ENCODE data around the gene GNAL. TPM values are rescaled to one million over a fixed set of nuclear protein-coding genes. Genes with fewer than 3 reads are reported as not detected.

Gene GNAL
- total RNA-seq, 1 experiment from 2014 or later = 4.6 TPM

GRCh38 chr18:11923450-11923849, 234.4 kb downstream of the GNAL start:
- ChIA-PET POLR2A (no interaction called here), CTCF (interaction anchor here (1.0 to 1.9 kb wide), 3 partner anchors 14 to 116 kb away, joined by 3 to 22 read pairs (median 4); no protein-coding TSS in a partner anchor), RAD21 (ENCODE audit: low non-redundant PET in 1 of 2, low total read pairs in 2 of 2, uncharacterized antibody in 2 of 2, unreplicated experiment in 2 of 2) (no interaction called here)
- no peak for TF ChIP-seq SRF (IDR thresholded peaks at IDR 0.05; ENCODE audit: low read depth)
- no peak for TF ChIP-seq ZBTB33 (IDR thresholded peaks at IDR 0.05; ENCODE audit: extremely low read depth, insufficient replicate concordance, low read length)
- no peak for TF ChIP-seq ATF3 (IDR thresholded peaks at IDR 0.05)
- no peak for TF ChIP-seq REST (IDR thresholded peaks at IDR 0.05; ENCODE audit: low read depth)
- no peak for TF ChIP-seq CEBPB (IDR thresholded peaks at IDR 0.05; ENCODE audit: low read depth)
- no peak for TF ChIP-seq SP1 (IDR thresholded peaks at IDR 0.05; ENCODE audit: low read depth)
- TF ChIP-seq CBX3 (IDR thresholded peaks at IDR 0.05; ENCODE audit: low read depth) = no peak
- no peak for TF ChIP-seq SIN3A (IDR thresholded peaks at IDR 0.05; ENCODE audit: low read depth)
- no peak for TF ChIP-seq POLR2AphosphoS5 (IDR thresholded peaks at IDR 0.05; ENCODE audit: low read depth, low read length)
- no peak for TF ChIP-seq EZH2phosphoT487 (IDR thresholded peaks at IDR 0.05; ENCODE audit: borderline replicate concordance)
- no peak for TF ChIP-seq TCF7L2 (IDR thresholded peaks at IDR 0.05; ENCODE audit: borderline replicate concordance, extremely low read depth, insufficient read depth, insufficient read length)
- no peak for TF ChIP-seq ZNF274 (IDR thresholded peaks at IDR 0.05; ENCODE audit: low read depth, low read length)
- no peak for TF ChIP-seq EGR1 (IDR thresholded peaks at IDR 0.05; ENCODE audit: low read depth)
- no peak for TF ChIP-seq FOSL1 (IDR thresholded peaks at IDR 0.05; ENCODE audit: low read depth)
- no peak for TF ChIP-seq POLR2A (IDR thresholded peaks at IDR 0.05; ENCODE audit: borderline replicate concordance, extremely low read depth, insufficient read depth, insufficient read length)
- TF ChIP-seq JUND (IDR thresholded peaks at IDR 0.05) = no peak
- Histone ChIP-seq H3K9ac (ENCODE audit: low read length) (no peak overlapping the region), H3K79me2 (ENCODE audit: insufficient read depth, low read length) (no peaks in the 10 kb centered on the region), H3K27ac (ENCODE audit: low read depth, low read length) (no peak overlapping the region), H3K9me2 (ENCODE audit: insufficient read depth) (no peaks in the 10 kb centered on the region), H3K9me3 (ENCODE audit: control insufficient read depth in 1 of 2, insufficient read depth in 1 of 2, low read depth in 1 of 2, low read length in 2 of 2) (no peaks in the 10 kb centered on the region), H3K4me3 (replicated peaks in 1 of 2; ENCODE audit: low read depth in 1 of 2, low read length in 2 of 2) (no peak overlapping the region), H3K4me1 (ENCODE audit: control insufficient read depth in 1 of 2, insufficient read depth in 2 of 2, low read length in 2 of 2) (0 out of 4 replicates have a peak, but pooled peaks cover 0 to 2% of the 10 kb centered on the region in 2 experiments), H3K27me3 (ENCODE audit: insufficient read depth, low read length) (no peaks in the 10 kb centered on the region; the same call in 1 of the 2 replicates), H3K36me3 (ENCODE audit: control insufficient read depth in 1 of 2, insufficient read depth in 2 of 2, low read length in 2 of 2) (no peaks in the 10 kb centered on the region), H4K20me1 (ENCODE audit: insufficient read depth) (no peaks in the 10 kb centered on the region), H3K4me2 (ENCODE audit: low read length) (no peak overlapping the region), H2AFZ (ENCODE audit: low read depth, low read length, poor library complexity, severe bottlenecking) (no peak overlapping the region)
- BruUV-seq (replicated peaks) = no TSS peak
- intact Hi-C loops (cut with micrococcal nuclease) = no loop called here
- DNase-seq (ENCODE audit: low read depth, low spot score) (no peak), ATAC-seq (no peak)

Measured in HCT116 (cell line).